Neural cell (in vitro differentiated cells): ENCODE results near the gene PNPLA3. TPM values are rescaled to one million over a fixed set of nuclear protein-coding genes. Genes with fewer than 3 reads are reported as not detected.

Experiments
- H2AFZ ChIP-seq: fragments of 200-600, 300-800 bp; sonication (generic), shearing (Covaris generic); 2 replicates; pipeline ENCODE4 v1.6.0; 2014; ENCODE audit warnings: low read depth, mild to moderate bottlenecking, antibody characterized with exemption, low read length, moderate library complexity
- H3F3A ChIP-seq: fragments of 200-600 bp; shearing (Covaris generic); 2 replicates; pipeline ENCODE4 v1.6.1; 2016; ENCODE audit warnings: mild to moderate bottlenecking, moderate library complexity, mixed read lengths, antibody characterized with exemption, low read length; ENCODE audit not compliant: insufficient read depth, poor library complexity, severe bottlenecking
- H3K27ac ChIP-seq: fragments of 200-600, 300-800 bp; sonication (generic), shearing (Covaris generic); 2 replicates; pipeline ENCODE4 v1.5.1; 2014; ENCODE audit warnings: mild to moderate bottlenecking, low read length, moderate library complexity
- H3K27me3 ChIP-seq: fragments of 300-800, 200-600 bp; sonication (generic), shearing (Covaris generic); 2 replicates; pipeline ENCODE4 v1.6.0; 2014; ENCODE audit warnings: mild to moderate bottlenecking, low read depth, low read length, moderate library complexity; ENCODE audit not compliant: insufficient read depth
- H3K36me3 ChIP-seq: fragments of 300-800, 200-600 bp; sonication (generic), shearing (Covaris generic); 2 replicates; pipeline ENCODE4 v1.5.1; 2014; ENCODE audit warnings: mild to moderate bottlenecking, antibody characterized with exemption, low read length, moderate library complexity; ENCODE audit not compliant: insufficient read depth
- H3K4me2 ChIP-seq: fragments of 300-800, 200-600 bp; sonication (generic), shearing (Covaris generic); 2 replicates; pipeline ENCODE4 v1.6.0; 2014; ENCODE audit warnings: mild to moderate bottlenecking, low read length
- H3K4me3 ChIP-seq: fragments of 300-800, 200-600 bp; sonication (generic), shearing (Covaris generic); 2 replicates; pipeline ENCODE4 v1.5.1; 2014; ENCODE audit warnings: mild to moderate bottlenecking, low read length, moderate library complexity
- H3K79me2 ChIP-seq: fragments of 200-600 bp; shearing (Covaris generic); replicated peaks from 2 replicates; pipeline ENCODE4 v1.6.0; 2014; ENCODE audit warnings: mild to moderate bottlenecking, low read length, moderate library complexity; ENCODE audit not compliant: insufficient read depth
- H3K9ac ChIP-seq: fragments of 300-800, 200-600 bp; sonication (generic), shearing (Covaris generic); 2 replicates; pipeline ENCODE4 v1.6.1; 2016; ENCODE audit warnings: mild to moderate bottlenecking, low read length, mixed read lengths
- H3K9me2 ChIP-seq: fragments of 200-600 bp; shearing (Covaris generic); 2 replicates; pipeline ENCODE4 v1.6.1; 2016; ENCODE audit warnings: mild to moderate bottlenecking, low read length, mixed read lengths; ENCODE audit not compliant: insufficient read depth
- H3K9me3 ChIP-seq: fragments of 200-600, 300-800 bp; sonication (generic), shearing (Covaris generic); 2 replicates; pipeline ENCODE4 v1.6.1; 2016; ENCODE audit warnings: mild to moderate bottlenecking, mixed run types, low read length, moderate library complexity, mixed read lengths
- H4K20me1 ChIP-seq: fragments of 200-600 bp; shearing (Covaris generic); 2 replicates; pipeline ENCODE4 v1.6.1; 2016; ENCODE audit warnings: mild to moderate bottlenecking, mixed run types; ENCODE audit not compliant: insufficient read depth
- EP300 ChIP-seq: fragments of 450-650 bp; conservative IDR thresholded peaks from 2 replicates; pipeline ENCODE4 v1.6.1; 2014; ENCODE audit warnings: antibody characterized with exemption, mild to moderate bottlenecking, moderate library complexity; ENCODE audit not compliant: poor library complexity, severe bottlenecking
- EZH2 ChIP-seq: fragments of 200-600, 300-800 bp; shearing (Covaris generic), sonication (generic); IDR thresholded peaks from 2 replicates; pipeline ENCODE4 v1.6.1; 2014; ENCODE audit warnings: antibody characterized with exemption, low read length, borderline replicate concordance, mild to moderate bottlenecking; ENCODE audit not compliant: insufficient read depth, poor library complexity, severe bottlenecking
- MXI1 ChIP-seq: fragments of 450-650 bp; conservative IDR thresholded peaks from 2 replicates; pipeline ENCODE4 v1.6.1; 2014; ENCODE audit warnings: antibody characterized with exemption, mild to moderate bottlenecking; ENCODE audit not compliant: poor library complexity, severe bottlenecking
- POLR2AphosphoS5 ChIP-seq: IDR thresholded peaks from 2 replicates; pipeline ENCODE4 v1.6.1; 2012
- RAD21 ChIP-seq: fragments of 450-650 bp; conservative IDR thresholded peaks from 2 replicates; pipeline ENCODE4 v1.6.1; 2014; ENCODE audit warnings: antibody characterized with exemption, mild to moderate bottlenecking, moderate library complexity
- SMC3 ChIP-seq: fragments of 450-650 bp; conservative IDR thresholded peaks from 2 replicates; pipeline ENCODE4 v1.6.1; 2014; ENCODE audit warnings: antibody characterized with exemption, mild to moderate bottlenecking, moderate library complexity; ENCODE audit not compliant: poor library complexity
- TAF1 ChIP-seq: IDR thresholded peaks from 2 replicates; pipeline ENCODE4 v1.6.1; 2012; ENCODE audit warnings: low read depth
- polyA plus RNA-seq: library from polyadenylated mRNA; depleted of rRNA; stranded (reverse); fragments of >200 nt; gene quantifications from 2 replicates; pipeline ENCODE4 v1.2.3, GENCODE V29; 2014
- TF ChIP-seq, protein P1 (sequence below): fragments of 450-650 bp; IDR thresholded peaks from 2 replicates; pipeline ENCODE4 v1.5.1; 2014; ENCODE audit warnings: antibody characterized with exemption, mild to moderate bottlenecking, moderate library complexity; ENCODE audit not compliant: poor library complexity, severe bottlenecking
- TF ChIP-seq, protein P2 (sequence below): IDR thresholded peaks from 2 replicates; pipeline ENCODE4 v1.6.1; 2012; ENCODE audit warnings: borderline replicate concordance

Gene PNPLA3
- polyA plus RNA-seq, 1 donor from 2014 or later, result 6.5 TPM

DNA sequence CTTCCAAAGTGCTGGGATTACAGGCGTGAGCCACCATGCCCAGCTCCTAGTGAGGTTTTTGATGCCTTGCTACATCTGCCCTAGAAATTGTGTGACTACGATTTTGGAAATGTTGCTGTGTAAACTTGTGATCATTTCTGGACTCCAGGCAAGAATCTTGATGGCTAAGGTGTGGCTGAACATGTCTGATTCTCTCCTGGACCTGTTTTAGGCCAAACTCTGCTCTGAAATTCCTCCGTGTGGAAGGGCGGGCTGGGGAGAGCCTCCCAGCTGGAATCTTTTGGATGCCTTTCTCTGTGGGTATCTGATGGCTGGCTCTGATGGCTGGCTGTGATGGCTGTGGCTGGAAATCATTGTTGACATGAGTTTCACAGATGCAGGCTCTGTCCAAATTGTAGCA lies 8.2 kb downstream of the PNPLA3 start:
- no peak overlapping the region for H3K9ac ChIP-seq
- no peaks in the 10 kb centered on the region for H3F3A ChIP-seq
- no peaks in the 10 kb centered on the region for H3K9me3 ChIP-seq
- H3K27me3 ChIP-seq, result no peaks in the 10 kb centered on the region
- TF ChIP-seq, protein P1, sequence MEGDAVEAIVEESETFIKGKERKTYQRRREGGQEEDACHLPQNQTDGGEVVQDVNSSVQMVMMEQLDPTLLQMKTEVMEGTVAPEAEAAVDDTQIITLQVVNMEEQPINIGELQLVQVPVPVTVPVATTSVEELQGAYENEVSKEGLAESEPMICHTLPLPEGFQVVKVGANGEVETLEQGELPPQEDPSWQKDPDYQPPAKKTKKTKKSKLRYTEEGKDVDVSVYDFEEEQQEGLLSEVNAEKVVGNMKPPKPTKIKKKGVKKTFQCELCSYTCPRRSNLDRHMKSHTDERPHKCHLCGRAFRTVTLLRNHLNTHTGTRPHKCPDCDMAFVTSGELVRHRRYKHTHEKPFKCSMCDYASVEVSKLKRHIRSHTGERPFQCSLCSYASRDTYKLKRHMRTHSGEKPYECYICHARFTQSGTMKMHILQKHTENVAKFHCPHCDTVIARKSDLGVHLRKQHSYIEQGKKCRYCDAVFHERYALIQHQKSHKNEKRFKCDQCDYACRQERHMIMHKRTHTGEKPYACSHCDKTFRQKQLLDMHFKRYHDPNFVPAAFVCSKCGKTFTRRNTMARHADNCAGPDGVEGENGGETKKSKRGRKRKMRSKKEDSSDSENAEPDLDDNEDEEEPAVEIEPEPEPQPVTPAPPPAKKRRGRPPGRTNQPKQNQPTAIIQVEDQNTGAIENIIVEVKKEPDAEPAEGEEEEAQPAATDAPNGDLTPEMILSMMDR, result no peak
- TF ChIP-seq TAF1 (no peak), EZH2 (no peak), EP300 (no peak), RAD21 (no peak), POLR2AphosphoS5 (no peak), SMC3 (no peak), MXI1 (no peak)
- TF ChIP-seq, protein P2, sequence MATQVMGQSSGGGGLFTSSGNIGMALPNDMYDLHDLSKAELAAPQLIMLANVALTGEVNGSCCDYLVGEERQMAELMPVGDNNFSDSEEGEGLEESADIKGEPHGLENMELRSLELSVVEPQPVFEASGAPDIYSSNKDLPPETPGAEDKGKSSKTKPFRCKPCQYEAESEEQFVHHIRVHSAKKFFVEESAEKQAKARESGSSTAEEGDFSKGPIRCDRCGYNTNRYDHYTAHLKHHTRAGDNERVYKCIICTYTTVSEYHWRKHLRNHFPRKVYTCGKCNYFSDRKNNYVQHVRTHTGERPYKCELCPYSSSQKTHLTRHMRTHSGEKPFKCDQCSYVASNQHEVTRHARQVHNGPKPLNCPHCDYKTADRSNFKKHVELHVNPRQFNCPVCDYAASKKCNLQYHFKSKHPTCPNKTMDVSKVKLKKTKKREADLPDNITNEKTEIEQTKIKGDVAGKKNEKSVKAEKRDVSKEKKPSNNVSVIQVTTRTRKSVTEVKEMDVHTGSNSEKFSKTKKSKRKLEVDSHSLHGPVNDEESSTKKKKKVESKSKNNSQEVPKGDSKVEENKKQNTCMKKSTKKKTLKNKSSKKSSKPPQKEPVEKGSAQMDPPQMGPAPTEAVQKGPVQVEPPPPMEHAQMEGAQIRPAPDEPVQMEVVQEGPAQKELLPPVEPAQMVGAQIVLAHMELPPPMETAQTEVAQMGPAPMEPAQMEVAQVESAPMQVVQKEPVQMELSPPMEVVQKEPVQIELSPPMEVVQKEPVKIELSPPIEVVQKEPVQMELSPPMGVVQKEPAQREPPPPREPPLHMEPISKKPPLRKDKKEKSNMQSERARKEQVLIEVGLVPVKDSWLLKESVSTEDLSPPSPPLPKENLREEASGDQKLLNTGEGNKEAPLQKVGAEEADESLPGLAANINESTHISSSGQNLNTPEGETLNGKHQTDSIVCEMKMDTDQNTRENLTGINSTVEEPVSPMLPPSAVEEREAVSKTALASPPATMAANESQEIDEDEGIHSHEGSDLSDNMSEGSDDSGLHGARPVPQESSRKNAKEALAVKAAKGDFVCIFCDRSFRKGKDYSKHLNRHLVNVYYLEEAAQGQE, result no peak
- no peaks in the 10 kb centered on the region for H3K9me2 ChIP-seq
- no peak overlapping the region for H3K4me3 ChIP-seq
- no peaks in the 10 kb centered on the region for H4K20me1 ChIP-seq
- H3K27ac ChIP-seq, result no peak overlapping the region
- no peak overlapping the region for H2AFZ ChIP-seq
- no peaks in the 10 kb centered on the region for H3K79me2 ChIP-seq
- H3K36me3 ChIP-seq, result no peaks in the 10 kb centered on the region
- H3K4me2 ChIP-seq, result no peak overlapping the region

DNA sequence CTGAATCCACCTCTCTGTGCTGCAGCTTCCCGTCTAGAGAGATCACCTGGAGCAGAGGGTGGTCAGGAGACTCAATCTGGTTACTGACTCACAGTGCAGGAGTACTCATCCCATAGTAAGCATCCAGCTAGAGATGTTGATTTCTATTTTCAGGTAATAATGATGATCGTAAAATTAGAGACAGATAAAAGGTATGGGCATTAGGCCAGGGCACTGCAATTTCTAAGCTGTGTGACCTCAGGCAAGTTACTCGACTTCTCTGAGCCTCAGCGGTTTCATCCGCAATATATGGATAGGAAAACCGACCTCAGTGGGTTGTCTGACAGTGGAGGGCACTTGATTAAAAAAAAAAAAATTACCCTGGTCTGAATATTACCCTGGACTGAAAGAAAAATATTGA lies 17.8 kb downstream of the PNPLA3 start:
- Histone ChIP-seq H3F3A (no peaks in the 10 kb centered on the region), H3K9me2 (no peaks in the 10 kb centered on the region), H3K27me3 (no peaks in the 10 kb centered on the region), H3K9ac (no peak overlapping the region), H2AFZ (no peak overlapping the region), H3K27ac (no peak overlapping the region), H3K4me2 (no peak overlapping the region), H4K20me1 (no peaks in the 10 kb centered on the region), H3K4me3 (no peak overlapping the region), H3K36me3 (peaks cover 4% of the 10 kb centered on the region), H3K9me3 (no peaks in the 10 kb centered on the region), H3K79me2 (no peaks in the 10 kb centered on the region)
- TF ChIP-seq, protein P1, result no peak
- TF ChIP-seq, protein P2, result no peak
- TF ChIP-seq SMC3 (no peak), POLR2AphosphoS5 (no peak), RAD21 (no peak), MXI1 (no peak), TAF1 (no peak), EP300 (no peak), EZH2 (no peak)
